Lung (tissue), 12 donors: Measurements from ENCODE around the gene UBALD2. TPM values are rescaled to one million over a fixed set of nuclear protein-coding genes. Genes with fewer than 3 reads are reported as not detected.

Experiments used
- ATAC-seq: fragments of 200-7000 bp; cut with Tn5 transposase; one replicate; pipeline ENCODE4 v1.9.1; 2020; ENCODE audit warnings: moderate number of reproducible peaks; ENCODE audit not compliant: insufficient read depth, low FRiP score
- DNase-seq, 3 donors: peaks; one replicate each; pipeline ENCODE4 v3.0.0-alpha.2; 2013 to 2017
- H3K27ac ChIP-seq, 2 donors: one replicate each; pipeline ENCODE4 v1.5.1; 2013; ENCODE audit warnings: mild to moderate bottlenecking in 2 of 2, moderate library complexity in 2 of 2, control low read depth in 1 of 2, inconsistent platforms in 1 of 2, low read depth in 1 of 2, low read length in 1 of 2
- H3K27me3 ChIP-seq, 3 donors: one replicate each; pipeline ENCODE4 v1.5.1; 2013; ENCODE audit warnings: low read length in 2 of 3; ENCODE audit not compliant: control insufficient read depth in 3 of 3, insufficient read depth in 3 of 3
- H3K36me3 ChIP-seq, 4 donors: one replicate each; pipeline ENCODE4 v1.5.1; 2013; ENCODE audit warnings: low read length in 4 of 4, mild to moderate bottlenecking in 1 of 4, moderate library complexity in 1 of 4; ENCODE audit not compliant: control insufficient read depth in 4 of 4, insufficient read depth in 4 of 4
- H3K4me1 ChIP-seq, 5 donors: one replicate each; pipeline ENCODE4 v1.5.1; 2013; ENCODE audit warnings: low read length in 5 of 5, mild to moderate bottlenecking in 2 of 5, moderate library complexity in 1 of 5; ENCODE audit not compliant: control insufficient read depth in 5 of 5, insufficient read depth in 5 of 5
- H3K4me3 ChIP-seq: one replicate; pipeline ENCODE4 v1.5.1; 2013; ENCODE audit warnings: mild to moderate bottlenecking, control low read depth, moderate library complexity
- H3K9ac ChIP-seq, 2 donors: one replicate each; pipeline ENCODE4 v1.5.1; 2013; ENCODE audit warnings: low read length in 2 of 2, control low read depth in 1 of 2; ENCODE audit not compliant: insufficient read depth in 1 of 2
- H3K9me3 ChIP-seq, 4 donors: one replicate each; pipeline ENCODE4 v1.5.1; 2013; ENCODE audit warnings: low read length in 3 of 4, mild to moderate bottlenecking in 1 of 4, moderate library complexity in 1 of 4; ENCODE audit not compliant: control insufficient read depth in 4 of 4, insufficient read depth in 3 of 4
- CTCF ChIP-seq: IDR thresholded peaks from 2 replicates; pipeline ENCODE4 v1.5.1; 2012; ENCODE audit warnings: mild to moderate bottlenecking; ENCODE audit errors: control extremely low read depth, extremely low read depth
- WGBS, 2 donors: extraction: QIAGEN DNeasy Blood & Tissue Kit; methylation state at CpG; one replicate each; pipeline ENCODE4 v1.1.7; 2013; 5-methylcytosine and 5-hydroxymethylcytosine counted together
- polyA plus RNA-seq, 2 donors: library from polyadenylated mRNA; stranded (reverse); fragments of 200-250 nt; gene quantifications; one replicate each; pipeline ENCODE4 v1.2.1, GENCODE V29; 2013
- total RNA-seq, 2 donors: library from RNA; depleted of rRNA in 1 of 2; stranded (reverse); fragments of >200 nt in 1 of 2; gene quantifications; one replicate each; pipeline ENCODE4 v1.2.1, GENCODE V29; 2014 to 2021
- donor health status: control.
- donor health status: control.
- donor health status: Bipolar disorder and iron deficiency.
- donor health status: healthy.
- donor health status: DM: yes; HTN: yes; CAD: no.

The UBALD2 gene
- total and polyA plus RNA-seq, 4 donors = 11.6 to 64.0 (median 58.5) TPM

- no peak overlapping the region for H3K9ac ChIP-seq
- no peak for ATAC-seq
- H3K4me3 ChIP-seq = no peak overlapping the region
- peaks cover 0 to 5% (median 0%) of the 10 kb centered on the region in 3 donors for H3K27me3 ChIP-seq
- 83 to 95% methylated on average over 7 of the region's 7 CpGs for WGBS, 2 donors
- no peaks in the 10 kb centered on the region for H3K36me3 ChIP-seq
- H3K27ac ChIP-seq = no peak overlapping the region
- TF ChIP-seq CTCF = no peak
- peaks cover 0 to 18% (median 0%) of the 10 kb centered on the region in 5 donors for H3K4me1 ChIP-seq
- H3K9me3 ChIP-seq = no peaks in the 10 kb centered on the region
- DNase-seq = no peak
Observed at GRCh38 chr17:76237859-76238313, 27.3 kb upstream of the UBALD2 start.

GRCh38 chr17:76238847-76239537, 26.2 kb upstream of the UBALD2 start:
- TF ChIP-seq CTCF = no peak
- peaks cover 0 to 5% (median 0%) of the 10 kb centered on the region in 3 donors for H3K27me3 ChIP-seq

GRCh38 chr17:76239538-76240274, 25.4 kb upstream of the UBALD2 start:
- DNase-seq = peak in 1 of 3 donors; percentile 16

More at GRCh38 chr17:76238847-76239537, 26.2 kb upstream of the UBALD2 start:
- Histone ChIP-seq H3K9me3 (no peaks in the 10 kb centered on the region), H3K27ac (no peak overlapping the region), H3K4me1 (peaks cover 0 to 18% (median 0%) of the 10 kb centered on the region in 5 donors), H3K36me3 (no peaks in the 10 kb centered on the region), H3K4me3 (no peak overlapping the region), H3K9ac (no peak overlapping the region)
- 69 to 73% methylated on average over 11 of the region's 11 CpGs for WGBS, 2 donors
- DNase-seq (no peak), ATAC-seq (no peak)

More at GRCh38 chr17:76239538-76240274, 25.4 kb upstream of the UBALD2 start:
- Histone ChIP-seq H3K4me3 (peak overlapping the region; percentile 20), H3K27ac (peak overlapping the region in 1 of 2 donors; percentile 52), H3K36me3 (no peaks in the 10 kb centered on the region), H3K9me3 (no peaks in the 10 kb centered on the region), H3K9ac (no peak overlapping the region), H3K4me1 (peaks cover 0 to 18% (median 0%) of the 10 kb centered on the region in 5 donors), H3K27me3 (peaks cover 0 to 5% (median 0%) of the 10 kb centered on the region in 3 donors)
- TF ChIP-seq CTCF = no peak
- WGBS, 2 donors = 7 to 8% methylated on average over 71 to 75 of the region's 75 CpGs
- no peak for ATAC-seq
